ENCODE results near the gene ZNF555. TPM values are rescaled to one million over a fixed set of nuclear protein-coding genes. Genes with fewer than 3 reads are reported as not detected.

ZNF555 gene
- total RNA-seq, 1 experiment from 2014 or later, result 0.84 TPM

DNA sequence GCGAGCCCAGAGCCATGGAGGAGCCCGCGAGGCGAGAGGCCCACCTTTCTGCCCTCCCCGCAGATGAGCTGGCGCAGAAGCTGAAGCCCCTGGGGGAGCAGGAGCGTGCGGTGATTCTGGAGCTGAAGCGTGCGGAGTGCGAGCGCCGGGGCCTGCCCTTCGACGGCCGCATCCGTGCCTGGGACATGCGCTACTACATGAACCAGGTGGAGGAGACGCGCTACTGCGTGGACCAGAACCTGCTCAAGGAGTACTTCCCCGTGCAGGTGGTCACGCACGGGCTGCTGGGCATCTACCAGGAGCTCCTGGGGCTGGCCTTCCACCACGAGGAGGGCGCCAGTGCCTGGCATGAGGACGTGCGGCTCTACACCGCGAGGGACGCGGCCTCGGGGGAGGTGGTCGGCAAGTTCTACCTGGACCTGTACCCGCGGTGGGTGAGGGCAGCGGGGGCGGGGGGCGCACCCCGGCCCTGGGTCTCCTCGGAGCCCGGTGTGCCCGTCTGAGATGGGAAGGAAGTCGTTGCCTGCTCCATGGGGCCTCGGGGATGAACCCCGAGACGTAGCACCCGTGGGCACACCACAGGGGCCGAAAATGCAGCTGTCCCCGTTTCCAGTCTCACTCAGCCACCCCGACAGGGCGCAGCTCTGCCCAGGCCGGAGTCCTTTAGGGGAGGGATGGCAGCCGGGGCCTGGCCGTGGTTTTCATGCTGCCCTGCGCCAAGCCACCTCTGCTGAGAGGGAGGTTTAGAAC is 33.7 kb upstream of the ZNF555 start:
- ChIA-PET CTCF (no interaction called here), POLR2A (ENCODE audit: unreplicated experiment) (no interaction called here)
- no peak for TF ChIP-seq EZH2phosphoT487 (IDR thresholded peaks at IDR 0.05; ENCODE audit: borderline replicate concordance, low read length)
- TF ChIP-seq, protein P1, sequence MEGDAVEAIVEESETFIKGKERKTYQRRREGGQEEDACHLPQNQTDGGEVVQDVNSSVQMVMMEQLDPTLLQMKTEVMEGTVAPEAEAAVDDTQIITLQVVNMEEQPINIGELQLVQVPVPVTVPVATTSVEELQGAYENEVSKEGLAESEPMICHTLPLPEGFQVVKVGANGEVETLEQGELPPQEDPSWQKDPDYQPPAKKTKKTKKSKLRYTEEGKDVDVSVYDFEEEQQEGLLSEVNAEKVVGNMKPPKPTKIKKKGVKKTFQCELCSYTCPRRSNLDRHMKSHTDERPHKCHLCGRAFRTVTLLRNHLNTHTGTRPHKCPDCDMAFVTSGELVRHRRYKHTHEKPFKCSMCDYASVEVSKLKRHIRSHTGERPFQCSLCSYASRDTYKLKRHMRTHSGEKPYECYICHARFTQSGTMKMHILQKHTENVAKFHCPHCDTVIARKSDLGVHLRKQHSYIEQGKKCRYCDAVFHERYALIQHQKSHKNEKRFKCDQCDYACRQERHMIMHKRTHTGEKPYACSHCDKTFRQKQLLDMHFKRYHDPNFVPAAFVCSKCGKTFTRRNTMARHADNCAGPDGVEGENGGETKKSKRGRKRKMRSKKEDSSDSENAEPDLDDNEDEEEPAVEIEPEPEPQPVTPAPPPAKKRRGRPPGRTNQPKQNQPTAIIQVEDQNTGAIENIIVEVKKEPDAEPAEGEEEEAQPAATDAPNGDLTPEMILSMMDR (conservative IDR thresholded peaks at IDR 0.05; ENCODE audit: low read depth, low read length), result no peak
- no peak for TF ChIP-seq EZH2 (IDR thresholded peaks at IDR 0.05; ENCODE audit: low read length, unreplicated experiment)
- Histone ChIP-seq H3K36me3 (ENCODE audit: low read depth, low read length) (no peaks in the 10 kb centered on the region; the same call in 1 of the 2 replicates), H3K27me3 (ENCODE audit: low read length) (no peaks in the 10 kb centered on the region), H3K4me2 (ENCODE audit: low read length) (no peak overlapping the region), H4K20me1 (ENCODE audit: low read length) (no peaks in the 10 kb centered on the region), H3K9me2 (replicated peaks; ENCODE audit: low read length) (no peaks in the 10 kb centered on the region), H2AFZ (ENCODE audit: low read length) (no peak overlapping the region), H3K9me3 (ENCODE audit: low read length) (no peaks in the 10 kb centered on the region), H3K4me3 (ENCODE audit: low read length) (no peak overlapping the region), H3F3A (ENCODE audit: low read length, unreplicated experiment) (no peaks in the 10 kb centered on the region), H3K79me2 (ENCODE audit: low read length) (no peaks in the 10 kb centered on the region), H3K9ac (ENCODE audit: low read length) (no peak overlapping the region), H3K4me1 (ENCODE audit: insufficient read depth, low read length) (no peaks in the 10 kb centered on the region), H3K27ac (ENCODE audit: low read length) (no peak overlapping the region)
- BruUV-seq (replicated peaks), result no TSS peak
- ATAC-seq (no peak), DNase-seq (no peak)
- intact Hi-C loops (cut with micrococcal nuclease), result no loop called here

DNA sequence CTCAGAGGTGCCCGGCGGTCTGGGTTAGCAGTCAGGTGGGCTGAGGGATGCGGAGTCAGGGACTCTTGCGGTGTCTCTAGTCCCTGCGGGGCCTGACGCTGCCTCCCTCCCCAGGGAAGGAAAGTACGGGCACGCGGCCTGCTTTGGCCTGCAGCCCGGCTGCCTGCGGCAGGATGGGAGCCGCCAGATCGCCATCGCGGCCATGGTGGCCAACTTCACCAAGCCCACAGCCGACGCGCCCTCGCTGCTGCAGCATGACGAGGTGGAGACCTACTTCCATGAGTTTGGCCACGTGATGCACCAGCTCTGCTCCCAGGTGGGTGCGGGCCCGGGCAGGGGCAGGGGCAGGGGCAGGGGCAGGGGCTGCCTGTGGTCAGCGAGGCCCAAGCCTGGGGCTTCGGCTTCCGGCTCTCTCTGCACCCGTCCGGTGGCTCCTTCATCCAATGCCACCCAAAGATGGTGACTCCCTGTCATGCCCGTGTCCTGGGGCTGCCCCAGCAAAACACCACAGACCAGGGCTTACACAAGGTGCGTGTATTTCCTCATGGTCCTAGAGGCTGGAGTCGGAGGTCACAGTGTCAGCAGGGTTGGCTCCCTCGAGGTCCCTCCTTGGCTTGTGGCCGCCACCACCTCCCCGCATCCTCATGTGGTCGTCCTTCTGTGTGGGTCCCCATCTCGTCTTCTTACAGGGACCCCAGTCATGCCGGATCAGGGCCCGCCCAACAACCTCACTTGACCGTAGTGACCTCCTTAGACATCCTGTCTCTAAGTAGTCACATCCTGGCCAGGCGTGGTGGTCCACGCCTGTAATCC is 32.9 kb upstream of the ZNF555 start:
- no peaks in the 10 kb centered on the region for H3K9me2 ChIP-seq (replicated peaks; ENCODE audit: low read length)
- ATAC-seq (no peak), DNase-seq (no peak)
- H3K79me2 ChIP-seq (ENCODE audit: low read length), result no peaks in the 10 kb centered on the region
- H3K9ac ChIP-seq (ENCODE audit: low read length), result no peak overlapping the region
- no peak overlapping the region for H3K4me3 ChIP-seq (ENCODE audit: low read length)
- H3K27ac ChIP-seq (ENCODE audit: low read length), result no peak overlapping the region
- POLR2A ChIA-PET (ENCODE audit: unreplicated experiment), result no interaction called here
- no peaks in the 10 kb centered on the region for H3K9me3 ChIP-seq (ENCODE audit: low read length)
- no peaks in the 10 kb centered on the region for H3F3A ChIP-seq (ENCODE audit: low read length, unreplicated experiment)
- H4K20me1 ChIP-seq (ENCODE audit: low read length), result no peaks in the 10 kb centered on the region
- H2AFZ ChIP-seq (ENCODE audit: low read length), result no peak overlapping the region
- CTCF ChIA-PET, result no interaction called here
- no peaks in the 10 kb centered on the region for H3K4me1 ChIP-seq (ENCODE audit: insufficient read depth, low read length)
- H3K4me2 ChIP-seq (ENCODE audit: low read length), result no peak overlapping the region
- BruUV-seq (replicated peaks), result no TSS peak
- no peaks in the 10 kb centered on the region for H3K36me3 ChIP-seq (ENCODE audit: low read depth, low read length)
- intact Hi-C loops (cut with micrococcal nuclease), result no loop called here
- no peak for TF ChIP-seq EZH2 (IDR thresholded peaks at IDR 0.05; ENCODE audit: low read length, unreplicated experiment)
- TF ChIP-seq, protein P1 (conservative IDR thresholded peaks at IDR 0.05; ENCODE audit: low read depth, low read length), result no peak
- no peak for TF ChIP-seq EZH2phosphoT487 (IDR thresholded peaks at IDR 0.05; ENCODE audit: borderline replicate concordance, low read length)
- no peaks in the 10 kb centered on the region for H3K27me3 ChIP-seq (ENCODE audit: low read length)
